NK-92 (cell line): ENCODE results near the gene DGKG.

Experiments
- DNase-seq: peaks from one replicate; lab custom pipeline; 2025; ENCODE audit not compliant: unreplicated experiment; lab: John Stamatoyannopoulos, UW

Gene DGKG

GRCh38 chr3:186150041-186150830 is 211.8 kb downstream of the DGKG start:
- no peak for DNase-seq

GRCh38 chr3:186149319-186149960 is 212.6 kb downstream of the DGKG start:
- DNase-seq = no peak

GRCh38 chr3:186144257-186144656 is 217.8 kb downstream of the DGKG start:
- no peak for DNase-seq

- no peak for DNase-seq
These were observed 218.8 kb downstream of the DGKG start for GRCh38 chr3:186143250-186143649.

- no peak for DNase-seq
These were observed 219.6 kb downstream of the DGKG start for GRCh38 chr3:186142393-186142932.

- DNase-seq = no peak
These were observed 220.2 kb downstream of the DGKG start for GRCh38 chr3:186141790-186142189.

- no peak for DNase-seq
These were observed 223.6 kb downstream of the DGKG start for GRCh38 chr3:186138272-186138981.

GRCh38 chr3:186137051-186137685 is 224.9 kb downstream of the DGKG start:
- DNase-seq = no peak

GRCh38 chr3:186133980-186134379 is 228.1 kb downstream of the DGKG start:
- DNase-seq = no peak

- no peak for DNase-seq
These were observed 229.5 kb downstream of the DGKG start for GRCh38 chr3:186132487-186132886.

- no peak for DNase-seq
These were observed 232.8 kb downstream of the DGKG start for GRCh38 chr3:186129206-186129605.

GRCh38 chr3:186128158-186128557 is 233.9 kb downstream of the DGKG start:
- no peak for DNase-seq

GRCh38 chr3:186127463-186127862 is 234.6 kb downstream of the DGKG start:
- no peak for DNase-seq

- DNase-seq = no peak
These were observed 236.9 kb downstream of the DGKG start for GRCh38 chr3:186125118-186125517.

- DNase-seq = no peak
These were observed 237.4 kb downstream of the DGKG start for GRCh38 chr3:186124592-186124991.

GRCh38 chr3:186123012-186123411 is 239.0 kb downstream of the DGKG start:
- DNase-seq = no peak

GRCh38 chr3:186121968-186122367 is 240.1 kb downstream of the DGKG start:
- DNase-seq = no peak

- DNase-seq = no peak
These were observed 240.8 kb downstream of the DGKG start for GRCh38 chr3:186121278-186121677.

- no peak for DNase-seq
These were observed 242.5 kb downstream of the DGKG start for GRCh38 chr3:186119499-186119898.

GRCh38 chr3:186118692-186119091 is 243.3 kb downstream of the DGKG start:
- DNase-seq = no peak

- DNase-seq = no peak
These were observed 244.4 kb downstream of the DGKG start for GRCh38 chr3:186117521-186118134.
